ENCODE measurements around the gene GIGYF2. TPM values are rescaled to one million over a fixed set of nuclear protein-coding genes. Genes with fewer than 3 reads are reported as not detected.
"Not testable (repeated sequence)": the region's sequence is repeated elsewhere in the genome, so short reads cannot be mapped to it uniquely, and the experiment has no call there.

The GIGYF2 gene
- polyA plus RNA-seq, 4 donors, result 51.2 to 69.2 (median 65.8) TPM

- DNase-seq (ENCODE audit: low read depth in 4 of 4, low spot score in 3 of 4), result no peak
These were observed 9.6 kb upstream of the GIGYF2 start for GRCh38 chr2:232687382-232688160.

GRCh38 chr2:232688201-232688600 lies 8.9 kb upstream of the GIGYF2 start:
- no peak for DNase-seq (ENCODE audit: low read depth in 4 of 4, low spot score in 3 of 4)

GRCh38 chr2:232689152-232689910 lies 7.8 kb upstream of the GIGYF2 start:
- no peak for DNase-seq (ENCODE audit: low read depth in 4 of 4, low spot score in 3 of 4)

- not testable (repeated sequence) for DNase-seq (ENCODE audit: low read depth in 4 of 4, low spot score in 3 of 4)
These were observed 6.0 kb upstream of the GIGYF2 start for GRCh38 chr2:232691117-232691516.

DNA sequence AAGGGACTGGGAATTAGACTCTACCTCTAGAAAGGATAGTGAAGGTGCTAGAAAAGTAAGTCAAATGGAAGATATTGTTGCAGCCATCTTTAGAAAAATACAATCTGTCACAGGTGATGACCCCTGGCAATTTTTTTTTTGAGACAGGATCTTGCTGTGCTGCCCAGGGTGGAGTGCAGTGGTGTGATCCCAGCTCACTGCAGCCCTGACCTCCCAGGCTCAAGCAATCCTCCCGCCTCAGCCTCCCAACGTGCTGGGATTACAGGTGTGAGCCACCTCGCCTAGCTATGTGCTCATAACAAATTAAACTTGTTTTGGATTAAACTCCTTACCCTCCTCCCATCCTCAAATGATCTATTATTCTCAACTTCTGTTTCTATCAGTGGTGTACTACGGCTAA lies 3.8 kb upstream of the GIGYF2 start:
- DNase-seq (ENCODE audit: low read depth in 4 of 4, low spot score in 3 of 4), result no peak

GRCh38 chr2:232696609-232697058 lies 497 bp upstream of the GIGYF2 start:
- DNase-seq (ENCODE audit: low read depth in 4 of 4, low spot score in 3 of 4), result no peak

- no peak for DNase-seq (ENCODE audit: low read depth in 4 of 4, low spot score in 3 of 4)
These were observed 628 bp downstream of the GIGYF2 start for GRCh38 chr2:232697807-232698110.

- no peak for DNase-seq (ENCODE audit: low read depth in 4 of 4, low spot score in 3 of 4)
These were observed 1.5 kb downstream of the GIGYF2 start for GRCh38 chr2:232698556-232699091.

DNA sequence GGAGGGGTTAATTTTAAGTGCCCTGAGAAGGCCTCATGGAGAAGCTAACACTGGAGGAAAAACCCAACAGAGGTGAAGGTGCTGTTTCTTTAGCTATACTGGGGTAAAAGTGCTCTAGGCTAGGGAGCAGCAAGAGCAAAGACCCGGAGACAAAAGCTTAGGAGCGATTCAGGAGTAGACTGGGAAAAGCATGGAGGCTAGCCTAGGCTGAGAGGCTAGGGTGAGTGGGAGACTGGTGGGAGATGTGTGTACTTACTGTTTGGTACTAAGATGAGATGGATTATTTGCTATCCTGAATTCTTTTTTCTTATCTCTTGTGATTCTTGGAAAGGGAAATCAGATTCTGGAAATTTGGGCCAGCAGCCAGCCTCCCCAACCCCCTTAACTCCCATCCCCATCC lies 2.0 kb downstream of the GIGYF2 start:
- no peak for DNase-seq (ENCODE audit: low read depth in 4 of 4, low spot score in 3 of 4)

GRCh38 chr2:232700154-232700553 lies 3.0 kb downstream of the GIGYF2 start:
- no peak for DNase-seq (ENCODE audit: low read depth in 4 of 4, low spot score in 3 of 4)

- DNase-seq (ENCODE audit: low read depth in 4 of 4, low spot score in 3 of 4), result no peak
These were observed 9.9 kb downstream of the GIGYF2 start for GRCh38 chr2:232707076-232707475.

DNA sequence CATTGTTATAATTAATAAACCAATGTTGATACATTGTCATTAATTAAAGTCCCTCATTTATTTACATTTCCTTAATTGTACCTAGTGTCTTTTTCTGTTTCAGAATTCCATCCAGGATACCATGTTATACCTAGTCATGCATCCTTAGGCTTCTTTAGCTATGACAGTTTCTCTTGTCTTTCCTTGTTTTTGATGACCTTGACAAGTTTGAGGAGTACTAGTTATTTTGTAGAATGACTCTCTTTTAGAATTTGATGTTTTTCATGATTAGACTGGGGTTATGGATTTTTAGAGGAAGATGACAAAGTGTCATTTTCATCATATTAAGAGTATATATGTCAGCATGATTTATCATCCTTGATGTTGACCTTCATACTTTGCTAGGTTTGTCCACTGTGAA lies 16.4 kb downstream of the GIGYF2 start:
- DNase-seq (ENCODE audit: low read depth in 4 of 4, low spot score in 3 of 4), result no peak

- DNase-seq (ENCODE audit: low read depth in 4 of 4, low spot score in 3 of 4), result no peak
These were observed 17.8 kb downstream of the GIGYF2 start for GRCh38 chr2:232714969-232715368.

GRCh38 chr2:232720056-232720455 lies 22.9 kb downstream of the GIGYF2 start:
- not testable (repeated sequence) for DNase-seq (ENCODE audit: low read depth in 4 of 4, low spot score in 3 of 4)

DNA sequence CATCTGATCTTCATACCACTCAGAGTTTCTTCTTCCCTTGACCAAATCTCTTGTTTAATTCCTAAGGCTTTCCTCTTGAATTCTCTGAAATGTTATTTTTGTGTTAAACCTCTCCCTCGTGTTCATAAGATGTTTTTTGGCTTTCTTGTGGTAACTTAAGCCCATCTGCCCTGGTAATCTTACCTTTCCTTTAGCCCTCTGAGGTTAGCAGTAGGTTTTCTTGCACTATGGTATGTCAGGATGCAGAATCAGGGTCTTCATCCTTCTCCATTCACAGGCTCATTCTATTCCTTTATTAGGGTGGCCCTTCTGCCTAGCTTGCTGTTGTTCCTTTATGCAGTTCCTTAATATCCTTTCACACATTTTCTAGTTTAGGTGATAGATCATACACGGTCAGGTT lies 24.1 kb downstream of the GIGYF2 start:
- no peak for DNase-seq (ENCODE audit: low read depth in 4 of 4, low spot score in 3 of 4)

DNA sequence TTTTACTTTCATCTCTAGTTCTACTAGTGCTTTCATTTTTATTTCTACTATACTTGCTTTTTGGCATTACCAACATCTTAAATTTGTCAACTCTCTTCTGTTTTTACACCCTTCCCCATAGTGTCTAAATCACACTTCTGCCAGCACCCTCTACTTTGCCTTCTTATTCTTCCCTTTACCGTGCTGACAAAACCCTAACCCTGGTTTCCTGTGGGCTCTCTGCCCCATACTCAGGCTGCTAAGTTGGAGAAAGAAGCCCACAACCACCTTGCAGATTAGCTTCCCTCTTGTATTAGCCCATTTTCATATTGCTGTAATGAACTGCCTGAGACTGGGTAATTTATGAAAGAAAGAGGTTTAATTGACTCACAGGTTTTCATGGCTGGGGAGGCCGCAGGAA lies 24.8 kb downstream of the GIGYF2 start:
- no peak for DNase-seq (ENCODE audit: low read depth in 4 of 4, low spot score in 3 of 4)

DNA sequence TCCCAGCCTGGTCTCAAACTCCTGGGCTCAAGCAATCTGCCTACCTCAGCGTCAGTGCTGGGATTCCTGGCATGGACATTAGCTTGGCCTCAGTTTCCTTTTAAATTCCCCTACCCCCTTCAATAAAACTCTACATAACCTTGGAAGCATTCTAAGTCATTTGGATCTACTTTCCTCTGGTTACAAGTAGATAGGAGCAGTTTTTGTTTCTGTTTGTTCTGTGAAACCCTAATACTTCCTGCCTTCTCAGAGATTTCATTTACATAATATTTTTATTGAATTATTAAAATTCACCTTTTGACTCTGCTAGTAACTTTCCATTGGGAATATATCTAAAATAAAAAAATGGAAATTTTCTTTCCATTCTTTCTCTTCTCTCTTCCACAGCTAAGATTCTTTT lies 25.9 kb downstream of the GIGYF2 start:
- DNase-seq (ENCODE audit: low read depth in 4 of 4, low spot score in 3 of 4), result no peak

DNA sequence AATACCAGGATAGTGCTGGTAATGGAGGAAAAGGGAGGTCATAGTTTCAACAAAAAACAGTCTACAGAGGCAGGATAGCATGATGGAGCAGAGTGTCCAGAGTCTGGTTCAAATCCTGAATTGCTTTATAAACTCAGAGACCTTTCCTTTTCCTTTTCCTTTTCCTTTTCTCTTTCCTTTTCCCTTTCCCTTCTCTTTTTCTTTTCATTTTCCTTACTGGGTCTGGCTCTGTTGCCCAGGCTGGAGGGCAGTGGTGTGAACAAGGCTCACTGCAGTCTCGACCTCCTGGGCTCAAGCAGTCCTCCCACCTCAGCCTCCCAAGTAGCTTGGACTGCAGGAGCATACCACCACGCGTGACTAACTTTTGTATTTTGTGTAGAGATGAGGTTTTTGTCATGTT lies 31.7 kb downstream of the GIGYF2 start:
- no peak for DNase-seq (ENCODE audit: low read depth in 4 of 4, low spot score in 3 of 4)

DNA sequence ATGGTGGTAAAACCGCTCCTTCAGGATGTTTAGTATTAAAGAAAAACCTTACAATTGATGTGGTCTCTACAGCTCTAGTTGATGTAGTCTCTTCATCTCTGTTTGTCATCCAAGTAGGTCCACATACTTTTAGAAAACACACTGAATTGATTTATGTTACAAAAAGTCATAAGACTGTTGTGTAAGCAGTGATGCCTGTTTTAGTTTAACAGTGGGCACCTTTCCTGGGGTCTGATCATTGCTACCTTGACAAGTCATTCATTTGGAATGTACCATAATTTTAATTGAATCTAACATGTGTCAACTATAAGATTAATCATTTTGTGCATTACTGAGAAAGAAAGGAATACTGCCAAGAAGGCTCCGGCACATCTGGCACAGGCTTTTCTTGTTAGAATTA lies 34.3 kb downstream of the GIGYF2 start:
- no peak for DNase-seq (ENCODE audit: low read depth in 4 of 4, low spot score in 3 of 4)

DNA sequence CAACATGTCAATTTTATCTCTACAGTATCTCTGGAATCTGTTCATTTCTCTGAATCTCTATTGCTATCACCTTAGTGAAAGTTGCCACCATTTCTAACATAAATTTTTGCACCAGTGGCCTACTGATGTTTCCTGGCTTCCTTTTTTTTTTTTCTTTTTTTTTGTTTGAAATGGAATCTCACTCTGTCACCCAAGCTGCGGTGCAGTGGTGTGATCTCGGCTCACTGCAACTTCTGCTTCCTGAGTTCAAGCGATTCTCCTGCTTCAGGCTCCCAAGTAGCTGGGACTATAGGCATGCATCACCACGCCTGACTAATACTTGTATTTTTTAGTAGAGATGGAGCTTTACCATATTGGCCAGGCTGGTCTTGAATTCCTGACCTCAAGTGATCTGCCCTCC lies 44.2 kb downstream of the GIGYF2 start:
- no peak for DNase-seq (ENCODE audit: low read depth in 4 of 4, low spot score in 3 of 4)

GRCh38 chr2:232741972-232742371 lies 44.8 kb downstream of the GIGYF2 start:
- DNase-seq (ENCODE audit: low read depth in 4 of 4, low spot score in 3 of 4), result no peak

DNA sequence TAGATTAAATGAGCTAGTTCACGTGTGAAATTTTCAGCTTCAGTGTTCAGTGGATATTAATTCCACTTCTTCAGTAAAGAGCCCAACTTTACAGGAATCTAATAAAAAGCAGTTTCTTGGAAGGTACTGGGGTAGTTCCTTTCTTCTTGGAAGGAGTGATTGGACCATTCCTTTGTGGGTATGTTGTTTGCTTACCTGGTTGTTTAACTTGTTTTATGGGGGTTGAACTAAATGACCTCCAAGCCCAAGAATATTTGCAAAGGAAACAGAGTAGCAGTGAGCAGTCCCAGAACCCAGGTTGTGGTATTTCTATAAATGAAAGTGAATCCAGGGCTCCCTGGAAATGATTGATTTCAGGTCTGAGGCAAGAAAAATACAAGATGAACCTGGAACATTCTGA lies 47.8 kb downstream of the GIGYF2 start:
- DNase-seq (ENCODE audit: low read depth in 4 of 4, low spot score in 3 of 4), result no peak

Measured in left renal pelvis (tissue), 4 donors.